Uterus (tissue), 2 donors: ENCODE results near the gene NT5C2.

Source experiments
- POLR2A ChIP-seq, 2 donors: fragments of 450-650 bp; IDR thresholded peaks; one replicate each; pipeline ENCODE4 v1.6.1; 2016; ENCODE audit warnings: antibody characterized with exemption in 2 of 2, mild to moderate bottlenecking in 1 of 2, moderate library complexity in 1 of 2
- TF ChIP-seq, protein P1 (sequence below), 4 experiments: fragments of 200-600 bp in 2 of 4; fragments of 450-650 bp in 2 of 4; sonication (generic) in 2 of 4; IDR thresholded peaks; one replicate each; pipeline ENCODE4 v1.5.1; 2016 to 2019; ENCODE audit warnings: antibody characterized with exemption in 4 of 4, mild to moderate bottlenecking in 2 of 4, moderate library complexity in 1 of 4

DNA sequence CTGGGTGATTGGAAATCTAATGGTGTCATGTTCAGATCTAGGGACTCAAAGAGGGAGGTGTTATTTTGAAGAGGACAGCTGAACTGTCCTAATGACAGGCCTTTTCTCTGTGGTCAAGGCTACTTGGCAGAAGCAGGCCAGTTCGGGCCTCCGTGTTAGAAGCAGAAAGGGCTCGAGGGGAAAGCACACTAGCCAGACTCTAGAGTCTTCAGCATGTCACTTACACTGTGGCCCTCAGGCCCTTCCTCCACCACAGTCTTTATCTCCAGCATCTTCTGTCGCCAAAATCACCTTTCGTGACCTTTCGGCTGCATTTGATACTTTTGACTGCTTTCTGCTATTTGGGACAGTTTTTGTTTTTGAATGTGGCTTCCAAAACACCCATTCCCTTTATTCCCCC is 151.7 kb downstream of the NT5C2 start:
- TF ChIP-seq, protein P1, sequence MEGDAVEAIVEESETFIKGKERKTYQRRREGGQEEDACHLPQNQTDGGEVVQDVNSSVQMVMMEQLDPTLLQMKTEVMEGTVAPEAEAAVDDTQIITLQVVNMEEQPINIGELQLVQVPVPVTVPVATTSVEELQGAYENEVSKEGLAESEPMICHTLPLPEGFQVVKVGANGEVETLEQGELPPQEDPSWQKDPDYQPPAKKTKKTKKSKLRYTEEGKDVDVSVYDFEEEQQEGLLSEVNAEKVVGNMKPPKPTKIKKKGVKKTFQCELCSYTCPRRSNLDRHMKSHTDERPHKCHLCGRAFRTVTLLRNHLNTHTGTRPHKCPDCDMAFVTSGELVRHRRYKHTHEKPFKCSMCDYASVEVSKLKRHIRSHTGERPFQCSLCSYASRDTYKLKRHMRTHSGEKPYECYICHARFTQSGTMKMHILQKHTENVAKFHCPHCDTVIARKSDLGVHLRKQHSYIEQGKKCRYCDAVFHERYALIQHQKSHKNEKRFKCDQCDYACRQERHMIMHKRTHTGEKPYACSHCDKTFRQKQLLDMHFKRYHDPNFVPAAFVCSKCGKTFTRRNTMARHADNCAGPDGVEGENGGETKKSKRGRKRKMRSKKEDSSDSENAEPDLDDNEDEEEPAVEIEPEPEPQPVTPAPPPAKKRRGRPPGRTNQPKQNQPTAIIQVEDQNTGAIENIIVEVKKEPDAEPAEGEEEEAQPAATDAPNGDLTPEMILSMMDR (IDR thresholded peaks at IDR 0.05): no peak
- no peak for TF ChIP-seq POLR2A (IDR thresholded peaks at IDR 0.05)
